Measurements from ENCODE around the gene PRKCQ. TPM values are rescaled to one million over a fixed set of nuclear protein-coding genes. Genes with fewer than 3 reads are reported as not detected.

The PRKCQ gene
- total and polyA plus RNA-seq, 4 donors: 0.13 to 3.3 (median 0.45) TPM

GRCh38 chr10:6512182-6512581, 67.9 kb downstream of the PRKCQ start:
- no peak overlapping the region for H3K27ac ChIP-seq (ENCODE audit: low read depth in 1 of 2, low read length in 2 of 2)
- TF ChIP-seq HNF4G (IDR thresholded peaks at IDR 0.05) (no peak), RAD21 (IDR thresholded peaks at IDR 0.05) (no peak), EGR1 (IDR thresholded peaks at IDR 0.05; ENCODE audit: low read depth in 2 of 2) (no peak), TAF1 (conservative IDR thresholded peaks at IDR 0.05) (no peak), CTCF (IDR thresholded peaks at IDR 0.05; ENCODE audit: low read depth, low read length, missing input control) (no peak), ZBTB33 (IDR thresholded peaks at IDR 0.05) (no peak), MAX (IDR thresholded peaks at IDR 0.05) (no peak), GABPA (IDR thresholded peaks at IDR 0.05 in 1 of 2, conservative IDR thresholded peaks at IDR 0.05 in 1 of 2) (no peak), YY1 (IDR thresholded peaks at IDR 0.05) (no peak), RXRA (IDR thresholded peaks at IDR 0.05) (no peak), ATF3 (IDR thresholded peaks at IDR 0.05) (no peak), SP1 (IDR thresholded peaks at IDR 0.05) (no peak), NR2F2 (IDR thresholded peaks at IDR 0.05) (no peak), HNF4A (conservative IDR thresholded peaks at IDR 0.05) (no peak)
- H3K4me3 ChIP-seq (ENCODE audit: low read depth in 1 of 3, low read length in 3 of 3): no peak overlapping the region
- 86% methylated on average over 3 of the region's 3 CpGs for WGBS
- no peak for DNase-seq (ENCODE audit: low spot score)
- no peaks in the 10 kb centered on the region for H3K27me3 ChIP-seq (ENCODE audit: control insufficient read depth in 4 of 4, insufficient read depth in 4 of 4, low read length in 3 of 4)
- H3K36me3 ChIP-seq (ENCODE audit: control insufficient read depth in 4 of 4, insufficient read depth in 3 of 4, low read depth in 1 of 4, low read length in 3 of 4): no peaks in the 10 kb centered on the region
- H3K4me1 ChIP-seq (ENCODE audit: control insufficient read depth in 4 of 4, insufficient read depth in 4 of 4, low read length in 3 of 4): no peaks in the 10 kb centered on the region
- H3K9ac ChIP-seq (ENCODE audit: low read depth in 1 of 2, low read length in 2 of 2): no peak overlapping the region
- H3K9me3 ChIP-seq (ENCODE audit: control insufficient read depth in 4 of 4, low read length in 3 of 4): peaks cover 0 to 3% (median 0%) of the 10 kb centered on the region in 4 donors

GRCh38 chr10:6511347-6511746, 68.7 kb downstream of the PRKCQ start:
- DNase-seq (ENCODE audit: low spot score): no peak
- no peak overlapping the region for H3K9ac ChIP-seq (ENCODE audit: low read depth in 1 of 2, low read length in 2 of 2)
- H3K4me1 ChIP-seq (ENCODE audit: control insufficient read depth in 4 of 4, insufficient read depth in 4 of 4, low read length in 3 of 4): no peaks in the 10 kb centered on the region
- TF ChIP-seq JUND (IDR thresholded peaks at IDR 0.05): no peak
- no peak for TF ChIP-seq FOXA1 (IDR thresholded peaks at IDR 0.05)
- no peak for TF ChIP-seq ZBTB33 (IDR thresholded peaks at IDR 0.05)
- no peak overlapping the region for H3K4me3 ChIP-seq (ENCODE audit: low read depth in 1 of 3, low read length in 3 of 3)
- no peaks in the 10 kb centered on the region for H3K27me3 ChIP-seq (ENCODE audit: control insufficient read depth in 4 of 4, insufficient read depth in 4 of 4, low read length in 3 of 4)
- no peaks in the 10 kb centered on the region for H3K36me3 ChIP-seq (ENCODE audit: control insufficient read depth in 4 of 4, insufficient read depth in 3 of 4, low read depth in 1 of 4, low read length in 3 of 4)
- WGBS: 90% methylated on average over 6 of the region's 6 CpGs
- no peak overlapping the region for H3K27ac ChIP-seq (ENCODE audit: low read depth in 1 of 2, low read length in 2 of 2)
- peaks cover 0 to 3% (median 0%) of the 10 kb centered on the region in 4 donors for H3K9me3 ChIP-seq (ENCODE audit: control insufficient read depth in 4 of 4, low read length in 3 of 4)

Data from liver (tissue), 9 donors.